H9 (cell line): ENCODE measurements around the gene ITGB8. TPM values are rescaled to one million over a fixed set of nuclear protein-coding genes. Genes with fewer than 3 reads are reported as not detected.

Source experiments
- DNase-seq: peaks from one replicate; pipeline ENCODE4 v3.0.0-alpha.2; 2017
- H2AFZ ChIP-seq: one replicate; pipeline ENCODE4 v1.6.1; 2013; ENCODE audit warnings: mild to moderate bottlenecking, low read length, control low read depth, moderate library complexity
- H2AK5ac ChIP-seq: 2 replicates; pipeline ENCODE4 v1.6.1; 2013; ENCODE audit warnings: low read length, control low read depth, mixed read lengths; ENCODE audit not compliant: insufficient read length
- H2BK120ac ChIP-seq: one replicate; pipeline ENCODE4 v1.6.1; 2013; ENCODE audit warnings: low read depth, mild to moderate bottlenecking, low read length, control low read depth, inconsistent platforms; ENCODE audit not compliant: poor library complexity, severe bottlenecking
- H2BK12ac ChIP-seq: 2 replicates; pipeline ENCODE4 v1.6.1; 2013; ENCODE audit warnings: low read length, control low read depth, mixed read lengths, low read depth; ENCODE audit not compliant: insufficient read length
- H2BK15ac ChIP-seq: 2 replicates; pipeline ENCODE4 v1.6.1; 2013; ENCODE audit warnings: low read depth, low read length, control low read depth
- H2BK20ac ChIP-seq: one replicate; pipeline ENCODE4 v1.6.1; 2013; ENCODE audit warnings: low read depth, mild to moderate bottlenecking, low read length, control low read depth, inconsistent platforms; ENCODE audit not compliant: poor library complexity, severe bottlenecking
- H2BK5ac ChIP-seq: 2 replicates; pipeline ENCODE4 v1.6.1; 2013; ENCODE audit warnings: low read length, control low read depth, mixed read lengths; ENCODE audit not compliant: insufficient read length
- H3K14ac ChIP-seq: 2 replicates; pipeline ENCODE4 v1.6.1; 2013; ENCODE audit warnings: low read length, control low read depth; ENCODE audit not compliant: insufficient read depth
- H3K18ac ChIP-seq: 2 replicates; pipeline ENCODE4 v1.6.1; 2013; ENCODE audit warnings: low read depth, mild to moderate bottlenecking, mixed read lengths, low read length, control low read depth; ENCODE audit not compliant: insufficient read length
- H3K23ac ChIP-seq: 2 replicates; pipeline ENCODE4 v1.6.1; 2013; ENCODE audit warnings: low read length, control low read depth, mixed read lengths, low read depth; ENCODE audit not compliant: insufficient read length
- H3K23me2 ChIP-seq: 2 replicates; pipeline ENCODE4 v1.6.1; 2013; ENCODE audit warnings: low read depth, mild to moderate bottlenecking, mixed read lengths, low read length, control low read depth; ENCODE audit not compliant: insufficient read length, poor library complexity, severe bottlenecking
- H3K27ac ChIP-seq: 2 replicates; pipeline ENCODE4 v1.5.1; 2013; ENCODE audit warnings: low read length, control low read depth, mixed read lengths, low read depth; ENCODE audit not compliant: insufficient read length
- H3K27me3 ChIP-seq: 2 replicates; pipeline ENCODE4 v1.6.1; 2013; ENCODE audit warnings: low read length, control low read depth, inconsistent platforms; ENCODE audit not compliant: insufficient read depth
- H3K4ac ChIP-seq: 2 replicates; pipeline ENCODE4 v1.6.1; 2013; ENCODE audit warnings: low read depth, mild to moderate bottlenecking, control low read depth, inconsistent platforms, low read length, moderate library complexity
- H3K4me1 ChIP-seq: 2 replicates; pipeline ENCODE4 v1.6.1; 2013; ENCODE audit warnings: low read length, control low read depth, inconsistent platforms; ENCODE audit not compliant: insufficient read depth
- H3K4me2 ChIP-seq: 2 replicates; pipeline ENCODE4 v1.6.1; 2013; ENCODE audit warnings: low read length, control low read depth, mixed read lengths; ENCODE audit not compliant: insufficient read length, insufficient read depth
- H3K56ac ChIP-seq: 2 replicates; pipeline ENCODE4 v1.6.1; 2013; ENCODE audit warnings: low read depth, mild to moderate bottlenecking, mixed read lengths, low read length, control low read depth; ENCODE audit not compliant: insufficient read length
- H3K79me1 ChIP-seq: 2 replicates; pipeline ENCODE4 v1.6.1; 2013; ENCODE audit warnings: low read depth, mild to moderate bottlenecking, moderate library complexity, low read length, control low read depth, inconsistent platforms; ENCODE audit not compliant: insufficient read depth, poor library complexity, severe bottlenecking
- H3K79me2 ChIP-seq: 2 replicates; pipeline ENCODE4 v1.6.1; 2013; ENCODE audit warnings: low read length, control low read depth, inconsistent platforms; ENCODE audit not compliant: insufficient read depth
- H3K9ac ChIP-seq: 2 replicates; pipeline ENCODE4 v1.6.1; 2013; ENCODE audit warnings: low read length, control low read depth, mixed read lengths; ENCODE audit not compliant: insufficient read length; ENCODE audit errors: extremely low read depth
- H3K9me3 ChIP-seq: one replicate; pipeline ENCODE4 v1.6.1; 2013; ENCODE audit warnings: low read depth, low read length, inconsistent platforms; ENCODE audit not compliant: control insufficient read depth
- H3T11ph ChIP-seq: one replicate; pipeline ENCODE4 v1.6.1; 2013; ENCODE audit warnings: mild to moderate bottlenecking, low read length, control low read depth, inconsistent platforms
- H4K20me1 ChIP-seq: one replicate; pipeline ENCODE4 v1.6.1; 2013; ENCODE audit not compliant: control insufficient read depth, insufficient read length, insufficient read depth
- H4K5ac ChIP-seq: 2 replicates; pipeline ENCODE4 v1.6.1; 2013; ENCODE audit warnings: low read depth, mild to moderate bottlenecking, mixed read lengths, low read length, control low read depth; ENCODE audit not compliant: insufficient read length
- H4K8ac ChIP-seq: replicated peaks from 2 replicates; pipeline ENCODE4 v1.6.1; 2013; ENCODE audit warnings: low read length, control low read depth, mixed read lengths, low read depth; ENCODE audit not compliant: insufficient read length
- H4K91ac ChIP-seq: 2 replicates; pipeline ENCODE4 v1.6.1; 2013; ENCODE audit warnings: low read depth, mild to moderate bottlenecking, moderate library complexity, mixed read lengths, low read length, control low read depth; ENCODE audit not compliant: insufficient read length
- H3K27ac Mint-ChIP-seq, 3 experiments: 2 replicates in 2 of 3; 3 replicates in 1 of 3; pipeline ENCODE4 v1.8.0; 2020 to 2021; ENCODE audit warnings: mixed read lengths in 3 of 3, mild to moderate bottlenecking in 1 of 3, moderate library complexity in 1 of 3
- H3K27me3 Mint-ChIP-seq: 2 replicates; pipeline ENCODE4 v1.8.0; 2021; ENCODE audit warnings: low read depth, mild to moderate bottlenecking, moderate library complexity, mixed read lengths
- H3K36me3 Mint-ChIP-seq, 3 experiments: 2 replicates in 2 of 3; 3 replicates in 1 of 3; pipeline ENCODE4 v1.8.0; 2020 to 2021; ENCODE audit warnings: low read depth in 3 of 3, mixed read lengths in 3 of 3; ENCODE audit not compliant: insufficient read depth in 1 of 3
- H3K4me1 Mint-ChIP-seq, 2 experiments: 2 replicates each; pipeline ENCODE4 v1.8.0; 2020; ENCODE audit warnings: mixed read lengths in 2 of 2
- H3K4me3 Mint-ChIP-seq, 2 experiments: 2 replicates in 1 of 2; 3 replicates in 1 of 2; pipeline ENCODE4 v1.8.0; 2020 to 2021; ENCODE audit warnings: mild to moderate bottlenecking in 2 of 2, mixed read lengths in 2 of 2, moderate library complexity in 1 of 2
- H3K9me3 Mint-ChIP-seq, 2 experiments: 2 replicates in 1 of 2; 3 replicates in 1 of 2; pipeline ENCODE4 v1.8.0; 2020; ENCODE audit warnings: mild to moderate bottlenecking in 2 of 2, mixed read lengths in 2 of 2, moderate library complexity in 1 of 2
- WGBS: extraction: QIAGEN DNeasy Blood & Tissue Kit; methylation state at CpG from one replicate; pipeline ENCODE4 v1.1.7; 2013; ENCODE audit warnings: missing lambda C conversion rate, low lambda C conversion rate, mixed read lengths; ENCODE audit not compliant: insufficient read length; ENCODE audit errors: extremely low coverage; 5-methylcytosine and 5-hydroxymethylcytosine counted together
- total RNA-seq: library from RNA; stranded (reverse); gene quantifications from 2 replicates; pipeline ENCODE4 v1.2.1, GENCODE V29; 2021
- TF ChIP-seq, protein P1 (sequence below): fragments of 200-600 bp; sonication (generic); conservative IDR thresholded peaks from 3 replicates; pipeline ENCODE4 v1.8.0; 2021; ENCODE audit warnings: antibody characterized with exemption, mild to moderate bottlenecking

ITGB8 gene
- total RNA-seq, 1 experiment from 2014 or later, result 7.6 TPM

DNA sequence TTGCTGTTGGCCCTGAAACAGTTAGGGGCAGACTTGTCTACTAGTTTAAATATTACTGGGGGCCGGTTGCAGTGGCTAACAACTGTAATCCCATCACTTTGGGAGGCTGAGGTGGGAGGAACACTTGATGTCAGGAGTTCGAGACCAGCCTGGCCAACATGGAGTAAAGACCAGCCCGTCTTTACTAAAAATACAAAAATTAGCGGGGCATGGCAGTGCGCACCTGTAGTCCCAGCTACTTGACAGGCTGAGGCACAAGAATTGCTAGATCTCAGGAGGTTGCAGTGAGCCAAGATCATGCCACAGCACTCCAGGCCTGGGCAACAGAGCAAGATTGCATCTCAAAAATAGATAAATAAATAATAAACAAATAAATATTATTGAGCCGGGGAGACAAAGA is 7.6 kb downstream of the ITGB8 start:
- Mint-ChIP-seq H3K9me3 (no peaks in the 10 kb centered on the region), H3K36me3 (peaks cover 0 to 6% (median 5%) of the 10 kb centered on the region in 3 experiments; a peak in 2 of 7 replicates), H3K4me3 (no peak overlapping the region), H3K27me3 (no peaks in the 10 kb centered on the region), H3K27ac (no peak overlapping the region), H3K4me1 (peaks cover 28 to 37% of the 10 kb centered on the region in 2 experiments)
- no peak overlapping the region for H3K56ac ChIP-seq
- H2BK20ac ChIP-seq, result no peak overlapping the region
- no peak overlapping the region for H3K23ac ChIP-seq
- no peak overlapping the region for H4K5ac ChIP-seq
- no peak overlapping the region for H3K4me2 ChIP-seq
- H2BK5ac ChIP-seq, result no peak overlapping the region
- no peak overlapping the region for H4K91ac ChIP-seq
- no peak overlapping the region for H3K4ac ChIP-seq
- H4K8ac ChIP-seq, result no peak overlapping the region
- DNase-seq, result no peak
- H2BK15ac ChIP-seq, result no peak overlapping the region
- H3K18ac ChIP-seq, result no peak overlapping the region
- H2BK12ac ChIP-seq, result no peak overlapping the region
- H3K9ac ChIP-seq, result no peak overlapping the region
- TF ChIP-seq, protein P1, sequence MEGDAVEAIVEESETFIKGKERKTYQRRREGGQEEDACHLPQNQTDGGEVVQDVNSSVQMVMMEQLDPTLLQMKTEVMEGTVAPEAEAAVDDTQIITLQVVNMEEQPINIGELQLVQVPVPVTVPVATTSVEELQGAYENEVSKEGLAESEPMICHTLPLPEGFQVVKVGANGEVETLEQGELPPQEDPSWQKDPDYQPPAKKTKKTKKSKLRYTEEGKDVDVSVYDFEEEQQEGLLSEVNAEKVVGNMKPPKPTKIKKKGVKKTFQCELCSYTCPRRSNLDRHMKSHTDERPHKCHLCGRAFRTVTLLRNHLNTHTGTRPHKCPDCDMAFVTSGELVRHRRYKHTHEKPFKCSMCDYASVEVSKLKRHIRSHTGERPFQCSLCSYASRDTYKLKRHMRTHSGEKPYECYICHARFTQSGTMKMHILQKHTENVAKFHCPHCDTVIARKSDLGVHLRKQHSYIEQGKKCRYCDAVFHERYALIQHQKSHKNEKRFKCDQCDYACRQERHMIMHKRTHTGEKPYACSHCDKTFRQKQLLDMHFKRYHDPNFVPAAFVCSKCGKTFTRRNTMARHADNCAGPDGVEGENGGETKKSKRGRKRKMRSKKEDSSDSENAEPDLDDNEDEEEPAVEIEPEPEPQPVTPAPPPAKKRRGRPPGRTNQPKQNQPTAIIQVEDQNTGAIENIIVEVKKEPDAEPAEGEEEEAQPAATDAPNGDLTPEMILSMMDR, result no peak
- H2AK5ac ChIP-seq, result no peak overlapping the region
- H2AFZ ChIP-seq, result no peak overlapping the region
- H3K4me1 ChIP-seq, result peaks cover 6% of the 10 kb centered on the region; the same call in 1 of the 2 replicates
- no peak overlapping the region for H3T11ph ChIP-seq
- H4K20me1 ChIP-seq, result no peaks in the 10 kb centered on the region
- no peak overlapping the region for H3K14ac ChIP-seq
- no peaks in the 10 kb centered on the region for H3K9me3 ChIP-seq
- H3K27me3 ChIP-seq, result no peaks in the 10 kb centered on the region
- H3K79me1 ChIP-seq, result no peaks in the 10 kb centered on the region
- no CpG with 5 or more reads among the region's 6 CpGs for WGBS
- no peak overlapping the region for H2BK120ac ChIP-seq
- H3K79me2 ChIP-seq, result no peaks in the 10 kb centered on the region
- H3K23me2 ChIP-seq, result no peaks in the 10 kb centered on the region
- no peak overlapping the region for H3K27ac ChIP-seq
